NCI-H2196 treated with DMSO at 0.1 percent for 48 hours (cell line): Measurements from ENCODE around the gene EME1.
"Not testable (repeated sequence)": the region's sequence is repeated elsewhere in the genome, so short reads cannot be mapped to it uniquely, and the experiment has no call there.

Experiments
- DNase-seq: peaks from one replicate; lab custom pipeline; 2025; ENCODE audit not compliant: unreplicated experiment; lab: John Stamatoyannopoulos, UW

Gene EME1

GRCh38 chr17:50372758-50373556 lies at the start of gene EME1, which contains the start of gene MRPL27:
TSS of gene EME1 (plus strand) at chr17:50373229. CDS start at chr17:50375209, 1,980 bp downstream.
TSS of gene MRPL27 (minus strand) at chr17:50373184. CDS start at chr17:50373170, 14 bp downstream.
- peak; percentile 81 for DNase-seq

GRCh38 chr17:50325906-50326305 lies 47.1 kb upstream of the EME1 start:
- DNase-seq: no peak

- DNase-seq: no peak
Measured at GRCh38 chr17:50326831-50327364, 46.1 kb upstream of the EME1 start.

- no peak for DNase-seq
Measured at GRCh38 chr17:50328363-50329325, 44.4 kb upstream of the EME1 start.

- DNase-seq: no peak
Measured at GRCh38 chr17:50329716-50330115, 43.3 kb upstream of the EME1 start.

- DNase-seq: no peak
Measured at GRCh38 chr17:50330151-50330775, 42.8 kb upstream of the EME1 start.

- DNase-seq: no peak
Measured at GRCh38 chr17:50331085-50331791, 41.8 kb upstream of the EME1 start.

- no peak for DNase-seq
Measured at GRCh38 chr17:50332196-50332595, 40.8 kb upstream of the EME1 start.

GRCh38 chr17:50333291-50334057 lies 39.6 kb upstream of the EME1 start:
- DNase-seq: not testable (repeated sequence)

GRCh38 chr17:50337956-50338355 lies 35.1 kb upstream of the EME1 start:
- no peak for DNase-seq

GRCh38 chr17:50338645-50339044 lies 34.4 kb upstream of the EME1 start:
- DNase-seq: no peak

- DNase-seq: no peak
Measured at GRCh38 chr17:50339381-50339780, 33.6 kb upstream of the EME1 start.

- no peak for DNase-seq
Measured at GRCh38 chr17:50344731-50345365, 28.2 kb upstream of the EME1 start.

GRCh38 chr17:50345432-50346312 lies 27.4 kb upstream of the EME1 start, which contains the start of gene XYLT2:
TSS of gene XYLT2 (plus strand) at chr17:50346126. CDS start at chr17:50346141, 15 bp downstream.
- DNase-seq: peak; percentile 60

GRCh38 chr17:50346313-50347116 lies 26.5 kb upstream of the EME1 start:
- no peak for DNase-seq

GRCh38 chr17:50347117-50347893 lies 25.7 kb upstream of the EME1 start:
- DNase-seq: no peak
